ENCODE data around the gene STAT5B. TPM values are rescaled to one million over a fixed set of nuclear protein-coding genes. Genes with fewer than 3 reads are reported as not detected.

Gene STAT5B
- total RNA-seq, 1 experiment from 2014 or later = 38.0 TPM

GRCh38 chr17:42159796-42160530, 116.2 kb downstream of the STAT5B start:
- no peak for DNase-seq (ENCODE audit: extremely low read depth, low read depth)

DNA sequence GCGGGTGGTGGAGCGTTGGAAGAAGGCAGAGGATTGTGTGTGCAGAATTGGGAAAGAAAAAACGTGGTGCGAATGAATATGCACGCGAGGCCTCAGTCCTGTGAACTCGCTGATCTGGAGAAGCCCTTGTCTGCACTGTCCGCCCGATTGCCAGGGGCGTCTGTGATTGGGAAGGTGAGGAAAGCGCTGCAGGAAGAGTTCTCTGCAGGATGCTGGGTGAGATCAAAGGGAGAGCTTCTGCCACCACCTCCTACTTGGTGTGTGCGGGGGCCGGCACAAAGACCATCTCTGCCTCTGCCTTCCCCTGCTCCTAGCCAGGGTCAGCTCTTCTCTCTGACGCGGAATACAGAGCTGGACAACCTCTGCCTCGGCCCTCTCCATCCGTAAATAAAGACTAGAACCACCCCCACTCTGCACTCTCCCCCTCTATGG, 120.6 kb downstream of the STAT5B start:
- no peak for DNase-seq (ENCODE audit: extremely low read depth, low read depth)

DNA sequence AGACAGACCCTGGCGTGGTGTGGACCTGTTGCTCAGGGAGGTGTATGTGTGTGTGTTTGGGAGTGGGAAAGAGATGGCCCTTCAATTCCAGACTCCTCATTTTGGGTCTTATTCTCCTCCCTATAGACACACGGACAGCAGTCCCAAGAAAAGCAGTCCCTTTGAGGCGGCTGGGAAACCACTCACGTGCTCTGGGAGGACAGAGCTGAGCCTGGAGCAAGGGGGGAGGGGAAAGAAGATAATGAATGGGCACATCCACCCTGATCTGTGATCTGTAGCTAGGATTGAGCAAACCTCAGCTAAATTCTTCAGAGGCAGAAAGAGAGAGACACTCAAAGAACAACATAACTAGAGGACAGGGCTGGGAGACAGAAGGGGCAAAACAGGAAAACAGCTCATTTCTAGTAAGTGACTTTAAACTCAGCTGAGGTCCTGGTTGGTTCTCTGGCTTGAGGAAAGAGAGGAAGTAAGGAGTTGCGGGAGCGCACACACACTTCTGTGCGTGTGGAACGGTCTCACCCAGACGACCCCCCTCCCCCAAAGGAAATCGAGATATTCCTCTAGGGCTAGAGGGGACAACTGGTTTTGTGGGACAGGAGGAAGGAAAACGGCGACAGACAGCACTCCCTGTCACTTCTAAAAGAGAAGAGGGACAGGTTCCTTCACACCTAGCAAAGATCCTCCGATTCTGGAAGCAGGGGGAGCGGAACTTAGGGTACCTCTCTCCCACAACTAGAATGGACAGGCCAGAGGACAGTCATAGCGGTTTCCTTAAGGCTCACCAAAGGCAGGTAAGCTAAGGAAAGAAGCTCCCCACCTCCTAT, 122.1 kb downstream of the STAT5B start:
- DNase-seq (ENCODE audit: extremely low read depth, low read depth) = no peak

Other genes with a start within 250 kb of the STAT5B start
- gene C17orf113, start 225.8 kb downstream of the STAT5B start, total RNA-seq (2014; rRNA removed; shearing (Covaris generic)) = 1.2 and 1.5 TPM in 2 replicates
- 0.10 and 0.20 TPM in 2 replicates for gene ZNF385C, start 177.9 kb downstream of the STAT5B start, total RNA-seq (2014; rRNA removed; shearing (Covaris generic))
- gene DHX58, start 163.7 kb downstream of the STAT5B start, total RNA-seq (2014; rRNA removed; shearing (Covaris generic)) = 3.7 and 3.8 TPM in 2 replicates
- 19.2 and 23.4 TPM in 2 replicates for gene KAT2A, start 155.0 kb downstream of the STAT5B start, total RNA-seq (2014; rRNA removed; shearing (Covaris generic))
- 0.07 TPM in 1 of 2 replicates, not detected in the other for gene HSPB9, start 153.6 kb downstream of the STAT5B start, total RNA-seq (2014; rRNA removed; shearing (Covaris generic))
- 66.0 and 66.5 TPM in 2 replicates for gene RAB5C, start 121.4 kb downstream of the STAT5B start, total RNA-seq (2014; rRNA removed; shearing (Covaris generic))
- 0.05 TPM in 1 of 2 replicates, not detected in the other for gene KCNH4, start 95.2 kb downstream of the STAT5B start, total RNA-seq (2014; rRNA removed; shearing (Covaris generic))
- gene HCRT, start 90.9 kb downstream of the STAT5B start, total RNA-seq (2014; rRNA removed; shearing (Covaris generic)) = not detected in 2 replicates
- gene GHDC, start 81.9 kb downstream of the STAT5B start, total RNA-seq (2014; rRNA removed; shearing (Covaris generic)) = 13.3 and 13.9 TPM in 2 replicates
- 1.6 and 2.9 TPM in 2 replicates for gene STAT5A, start 12.1 kb upstream of the STAT5B start, total RNA-seq (2014; rRNA removed; shearing (Covaris generic))
- gene STAT3, start 112.1 kb upstream of the STAT5B start, total RNA-seq (2014; rRNA removed; shearing (Covaris generic)) = 34.4 and 34.6 TPM in 2 replicates
- gene CAVIN1, start 146.9 kb upstream of the STAT5B start, total RNA-seq (2014; rRNA removed; shearing (Covaris generic)) = 64.0 and 70.4 TPM in 2 replicates
- 19.5 and 25.7 TPM in 2 replicates for gene ATP6V0A1, start 182.5 kb upstream of the STAT5B start, total RNA-seq (2014; rRNA removed; shearing (Covaris generic))